Testis (tissue), 3 donors: ENCODE data around the gene ZNF576. TPM values are rescaled to one million over a fixed set of nuclear protein-coding genes. Genes with fewer than 3 reads are reported as not detected.

Source experiments
- DNase-seq: peaks from one replicate; pipeline ENCODE4 v3.0.0-alpha.2; 2019
- H3K27ac ChIP-seq, 2 donors: fragments of 200-600 bp; sonication (generic); one replicate each; pipeline ENCODE4 v1.5.1; 2019
- H3K27me3 ChIP-seq: fragments of 200-600 bp; sonication (generic); one replicate; pipeline ENCODE4 v1.5.1; 2019
- H3K36me3 ChIP-seq: fragments of 200-600 bp; sonication (generic); one replicate; pipeline ENCODE4 v1.5.1; 2017; ENCODE audit warnings: low read depth; ENCODE audit errors: missing control alignments
- H3K4me1 ChIP-seq: fragments of 200-600 bp; sonication (generic); one replicate; pipeline ENCODE4 v1.5.1; 2019
- H3K4me3 ChIP-seq, 2 donors: fragments of 200-600 bp; sonication (generic); one replicate each; pipeline ENCODE4 v1.5.1; 2017 to 2019
- H3K9me3 ChIP-seq: fragments of 200-600 bp; sonication (generic); one replicate; pipeline ENCODE4 v1.5.1; 2017
- CTCF ChIP-seq, 3 experiments: fragments of 450-650 bp in 2 of 3; fragments of 200-600 bp in 1 of 3; sonication (generic) in 1 of 3; IDR thresholded peaks; one replicate each; pipeline ENCODE4 v1.5.1; 2016 to 2019; ENCODE audit warnings: antibody characterized with exemption in 3 of 3, mild to moderate bottlenecking in 2 of 3, moderate library complexity in 1 of 3
- POLR2A ChIP-seq: fragments of 450-650 bp; IDR thresholded peaks from one replicate; pipeline ENCODE4 v1.6.1; 2017; ENCODE audit warnings: antibody characterized with exemption, mild to moderate bottlenecking, moderate library complexity
- WGBS, 2 donors: methylation state at CpG; one replicate each; pipeline ENCODE4 v1.1.5; 2018; 5-methylcytosine and 5-hydroxymethylcytosine counted together
- intact Hi-C: fragments of 100-400 bp; cut with DNase I; formaldehyde crosslinking; loops from one replicate; pipeline ENCODE4 v1.15.1; 2023; ENCODE audit warnings: low total_unique reads
- polyA plus RNA-seq: library from polyadenylated mRNA; stranded (reverse); fragments of 350-450 nt; fragmentation: Illumina TruSeq; extraction: RNeasy Lipid Tissue Mini Kit (QIAGEN cat#74804); gene quantifications from one replicate; pipeline ENCODE4 v1.2.3, GENCODE V29; 2014; ENCODE audit warnings: low read depth, low replicate concordance; ENCODE audit not compliant: insufficient read depth
- total RNA-seq, 2 donors: library from RNA; depleted of rRNA; stranded (reverse); fragments of >200 nt; gene quantifications; one replicate each; pipeline ENCODE4 v1.2.3, GENCODE V29; 2016

Gene ZNF576
- total and polyA plus RNA-seq, 3 donors from 2014 or later, result 14.6 to 23.1 (median 17.9) TPM

DNA sequence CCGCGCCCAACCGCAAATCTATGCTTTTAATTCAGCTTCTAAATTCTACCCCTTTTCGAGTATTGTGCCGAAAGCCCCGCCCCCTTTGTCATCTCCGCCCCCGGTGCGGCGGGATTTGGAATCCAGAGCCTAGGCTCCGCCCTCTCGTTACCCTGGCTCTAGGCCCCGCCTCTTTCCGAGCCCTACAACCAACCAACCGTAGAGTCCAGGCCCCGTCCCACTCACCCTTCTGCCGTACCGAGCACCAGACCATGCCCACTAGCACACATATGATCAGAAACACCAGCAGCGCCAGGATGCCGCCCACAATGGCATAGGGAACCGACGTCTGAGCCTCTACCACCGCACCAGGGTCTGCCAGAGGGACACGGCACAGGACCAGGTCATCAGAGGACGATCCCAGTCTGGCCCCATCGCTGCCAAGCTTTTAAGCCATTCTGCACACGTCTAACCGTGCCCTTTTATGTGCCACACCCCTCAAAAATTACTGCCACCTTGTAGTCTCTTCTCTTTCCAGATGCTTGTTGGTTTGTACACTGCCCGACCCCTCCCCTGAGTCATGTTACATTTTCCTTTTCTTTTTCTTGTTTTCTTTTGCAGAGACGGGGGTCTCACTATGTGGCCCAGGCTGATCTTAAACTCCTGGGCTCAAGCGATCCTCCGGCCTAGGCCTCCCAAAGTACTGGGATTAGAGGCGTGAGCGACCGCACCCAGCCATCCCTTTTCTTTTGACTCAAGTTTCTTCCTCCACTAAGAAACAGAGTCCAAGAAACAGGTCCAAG lies 27.7 kb downstream of the ZNF576 start:
- peak; percentile 69 for DNase-seq
- Histone ChIP-seq H3K4me3 (peak overlapping the region; percentile 15 to 18), H3K27ac (no peak overlapping the region), H3K9me3 (no peaks in the 10 kb centered on the region), H3K36me3 (no peaks in the 10 kb centered on the region), H3K27me3 (no peaks in the 10 kb centered on the region), H3K4me1 (no peaks in the 10 kb centered on the region)
- TF ChIP-seq CTCF (IDR thresholded peaks at IDR 0.05) (no peak), POLR2A (no peak)
- intact Hi-C loops, result no loop called here
- 59 to 73% methylated on average over 27 to 35 of the region's 35 CpGs for WGBS, 2 donors

GRCh38 chr19:43624933-43625332 lies 28.5 kb downstream of the ZNF576 start:
- Histone ChIP-seq H3K4me3 (peak overlapping the region in 1 of 2 donors; percentile 3), H3K9me3 (no peaks in the 10 kb centered on the region), H3K27me3 (no peaks in the 10 kb centered on the region), H3K4me1 (no peaks in the 10 kb centered on the region), H3K36me3 (no peaks in the 10 kb centered on the region), H3K27ac (no peak overlapping the region)
- intact Hi-C loops, result no loop called here
- peak; percentile 81 for DNase-seq
- 15 to 24% methylated on average over 5 to 30 of the region's 30 CpGs for WGBS, 2 donors
- no peak for TF ChIP-seq CTCF (IDR thresholded peaks at IDR 0.05)
- TF ChIP-seq POLR2A, result no peak

GRCh38 chr19:43625918-43626579 lies 29.7 kb downstream of the ZNF576 start:
- H3K27me3 ChIP-seq, result no peaks in the 10 kb centered on the region
- intact Hi-C loops, result no loop called here
- no peaks in the 10 kb centered on the region for H3K4me1 ChIP-seq
- H3K36me3 ChIP-seq, result no peaks in the 10 kb centered on the region
- DNase-seq, result no peak
- H3K9me3 ChIP-seq, result no peaks in the 10 kb centered on the region
- TF ChIP-seq POLR2A, result no peak
- TF ChIP-seq CTCF (IDR thresholded peaks at IDR 0.05), result no peak
- no peak overlapping the region for H3K27ac ChIP-seq
- WGBS, 2 donors, result 58 to 72% methylated on average over 30 to 32 of the region's 32 CpGs
- no peak overlapping the region for H3K4me3 ChIP-seq

- 37 to 39% methylated on average over 17 of the region's 17 CpGs for WGBS, 2 donors
- no peaks in the 10 kb centered on the region for H3K27me3 ChIP-seq
- no peak overlapping the region for H3K27ac ChIP-seq
- DNase-seq, result no peak
- TF ChIP-seq CTCF (IDR thresholded peaks at IDR 0.05) (no peak), POLR2A (no peak)
- H3K4me1 ChIP-seq, result no peaks in the 10 kb centered on the region
- no peak overlapping the region for H3K4me3 ChIP-seq
- no peaks in the 10 kb centered on the region for H3K9me3 ChIP-seq
- intact Hi-C loops, result no loop called here
- no peaks in the 10 kb centered on the region for H3K36me3 ChIP-seq
Measured at GRCh38 chr19:43626838-43627237, 30.4 kb downstream of the ZNF576 start.
